Aorta (tissue), 5 donors: Measurements from ENCODE around the gene MAD1L1. TPM values are rescaled to one million over a fixed set of nuclear protein-coding genes. Genes with fewer than 3 reads are reported as not detected.
"Not testable (repeated sequence)": the region's sequence is repeated elsewhere in the genome, so short reads cannot be mapped to it uniquely, and the experiment has no call there.

ENCODE experiments used
- ATAC-seq: fragments of 200-7000 bp; cut with Tn5 transposase; one replicate; pipeline ENCODE4 v1.9.1; 2022; ENCODE audit warnings: moderate library complexity; ENCODE audit not compliant: low FRiP score
- DNase-seq, 2 donors: peaks; one replicate each; pipeline ENCODE4 v3.0.0-alpha.2; 2020
- H3K27ac ChIP-seq, 2 donors: one replicate each; pipeline ENCODE4 v1.5.1; 2013; ENCODE audit warnings: low read length in 2 of 2, mild to moderate bottlenecking in 2 of 2, moderate library complexity in 2 of 2, control low read depth in 1 of 2, inconsistent platforms in 1 of 2, low read depth in 1 of 2
- H3K27me3 ChIP-seq, 2 donors: one replicate each; pipeline ENCODE4 v1.6.1; 2013; ENCODE audit warnings: control low read depth in 1 of 2, low read length in 1 of 2, mild to moderate bottlenecking in 1 of 2, moderate library complexity in 1 of 2; ENCODE audit not compliant: insufficient read depth in 2 of 2, control insufficient read depth in 1 of 2
- H3K36me3 ChIP-seq, 2 donors: one replicate each; pipeline ENCODE4 v1.6.1; 2013; ENCODE audit warnings: control low read depth in 1 of 2, low read length in 1 of 2, mild to moderate bottlenecking in 1 of 2; ENCODE audit not compliant: insufficient read depth in 2 of 2, control insufficient read depth in 1 of 2
- H3K4me1 ChIP-seq, 2 donors: one replicate each; pipeline ENCODE4 v1.6.1; 2013; ENCODE audit warnings: low read length in 2 of 2, control low read depth in 1 of 2, mild to moderate bottlenecking in 1 of 2, moderate library complexity in 1 of 2; ENCODE audit not compliant: insufficient read depth in 2 of 2, control insufficient read depth in 1 of 2
- H3K4me3 ChIP-seq, 2 donors: one replicate each; pipeline ENCODE4 v1.5.1; 2013; ENCODE audit warnings: low read length in 2 of 2, control low read depth in 1 of 2, mild to moderate bottlenecking in 1 of 2
- H3K9me3 ChIP-seq: one replicate; pipeline ENCODE4 v1.6.1; 2013; ENCODE audit warnings: mild to moderate bottlenecking, low read length; ENCODE audit not compliant: control insufficient read depth
- WGBS, 2 donors: extraction: QIAGEN DNeasy Blood & Tissue Kit; methylation state at CpG; one replicate each; pipeline ENCODE4 v1.1.7; 2013; 5-methylcytosine and 5-hydroxymethylcytosine counted together
- intact Hi-C, 2 donors: fragments of 100-400 bp; cut with DNase I; formaldehyde crosslinking; loops; one replicate each; pipeline versions ENCODE4 v1.14.2 to v1.15.0; 2022
- polyA plus RNA-seq, 2 donors: library from polyadenylated mRNA; stranded (reverse); fragments of 200-250 nt; gene quantifications; one replicate each; pipeline ENCODE4 v1.2.3, GENCODE V29; 2013
- total RNA-seq, 2 donors: library from RNA; stranded (reverse); fragmentation: NEBNext Ultra II Directional; extraction: Animal tissue kit (Norgen Biotek cat#: 25700); gene quantifications; one replicate each; pipeline ENCODE4 v1.2.1, GENCODE V29; 2021
- donor health status: healthy with polysubstance abuse.
- donor health status: Bipolar disorder and iron deficiency.
- donor health status: DM: no; HTN: no; CAD: no.
- donor health status: DM: no; HTN: no; CAD: no.
- donor health status: DM: yes; HTN: yes; CAD: no.

MAD1L1 gene
- total and polyA plus RNA-seq, 4 donors = 14.8 to 35.8 (median 20.2) TPM

DNA sequence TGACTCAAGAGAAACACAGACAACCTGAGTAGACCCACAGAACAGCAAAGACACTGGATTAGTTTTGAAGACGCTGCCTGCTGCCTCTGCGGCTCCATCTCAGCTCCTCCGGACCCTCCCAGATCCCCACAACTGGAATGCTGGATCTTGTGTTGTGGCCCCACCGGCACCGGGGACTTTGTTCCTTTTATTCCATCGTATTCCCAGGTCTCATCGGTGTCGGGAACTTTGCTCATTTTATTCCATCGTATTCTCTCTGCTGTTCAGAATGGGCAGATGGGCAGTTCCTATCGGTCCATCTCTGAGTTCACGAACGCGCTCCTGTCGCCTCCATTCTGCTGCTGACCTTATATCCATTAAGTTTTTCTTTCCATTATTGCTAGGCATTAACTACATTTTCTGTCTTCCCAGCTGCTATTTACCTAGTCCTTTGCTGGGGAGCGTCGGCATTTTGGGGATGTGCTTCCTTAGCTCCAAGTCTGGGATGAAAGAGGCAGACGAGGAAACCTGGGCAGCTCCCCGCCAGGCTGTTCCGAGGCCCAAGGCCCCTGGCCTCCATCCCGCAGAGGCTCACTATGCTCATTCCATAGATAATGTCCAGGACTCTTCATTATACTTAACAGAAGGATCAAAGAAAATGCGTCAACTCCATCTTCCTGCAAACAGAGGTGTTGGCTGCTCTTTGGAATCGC lies 192.4 kb downstream of the MAD1L1 start:
- H3K27ac ChIP-seq = no peak overlapping the region
- no peaks in the 10 kb centered on the region for H3K36me3 ChIP-seq
- H3K27me3 ChIP-seq = no peaks in the 10 kb centered on the region
- ATAC-seq (no peak), DNase-seq (peak; percentile 18 to 62)
- WGBS, 2 donors = 97% methylated on average over 22 of the region's 22 CpGs
- no peaks in the 10 kb centered on the region for H3K4me1 ChIP-seq
- H3K9me3 ChIP-seq = no peaks in the 10 kb centered on the region
- no peak overlapping the region for H3K4me3 ChIP-seq
- intact Hi-C loops = no loop called here

DNA sequence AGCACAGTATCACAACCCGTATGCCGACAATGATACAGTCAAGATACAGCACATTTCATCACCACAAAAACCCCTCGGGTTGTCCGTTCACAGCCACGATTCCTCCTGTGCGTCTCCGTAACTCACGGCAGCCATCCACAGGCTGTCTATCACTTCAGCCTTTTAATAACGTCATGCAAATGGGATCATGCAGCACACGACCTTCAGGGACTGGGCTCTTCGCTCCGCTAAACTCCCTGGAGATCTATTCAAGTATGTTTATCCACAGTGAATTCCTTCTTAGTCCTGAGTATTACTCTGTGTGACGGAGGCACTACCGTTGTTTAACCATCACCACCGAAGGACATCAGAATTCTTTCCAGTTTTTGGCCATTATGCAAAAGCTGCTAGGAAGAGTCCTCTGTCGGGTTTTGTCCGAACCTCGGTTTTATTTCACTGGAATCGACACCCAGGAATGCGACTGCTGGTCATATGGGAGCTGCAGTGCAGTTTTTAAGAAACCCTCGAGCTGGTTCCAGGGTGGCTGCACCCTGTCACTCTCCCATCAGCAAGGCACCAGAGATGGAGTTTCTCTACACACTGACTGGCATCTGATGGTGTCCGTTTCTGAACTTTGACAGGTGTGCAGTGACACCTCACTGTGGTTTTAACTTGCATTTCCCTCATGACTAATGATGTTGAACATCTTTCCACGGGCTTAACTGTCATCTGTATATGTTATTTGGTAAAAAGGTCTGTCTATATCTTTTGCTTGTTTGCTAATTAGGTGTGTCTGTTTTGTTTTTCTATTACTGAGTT lies 193.6 kb downstream of the MAD1L1 start:
- DNase-seq = peak in 1 of 2 donors; percentile 51
- 66 to 85% methylated on average over 23 of the region's 23 CpGs for WGBS, 2 donors

GRCh38 chr7:2037808-2038522 lies 194.8 kb downstream of the MAD1L1 start:
- H3K4me1 ChIP-seq = no peaks in the 10 kb centered on the region
- H3K27me3 ChIP-seq = no peaks in the 10 kb centered on the region
- intact Hi-C loops = no loop called here
- peak; percentile 51 to 67 for DNase-seq
- 12 to 16% methylated on average over 13 of the region's 13 CpGs for WGBS, 2 donors
- no peak overlapping the region for H3K27ac ChIP-seq
- peak; percentile 51 for ATAC-seq
- no peaks in the 10 kb centered on the region for H3K9me3 ChIP-seq
- H3K4me3 ChIP-seq = no peak overlapping the region
- no peaks in the 10 kb centered on the region for H3K36me3 ChIP-seq

More for the DNA sequence above, 193.6 kb downstream of the MAD1L1 start:
- Histone ChIP-seq H3K9me3 (no peaks in the 10 kb centered on the region), H3K36me3 (no peaks in the 10 kb centered on the region), H3K27me3 (no peaks in the 10 kb centered on the region), H3K4me3 (no peak overlapping the region), H3K4me1 (no peaks in the 10 kb centered on the region), H3K27ac (no peak overlapping the region)
- no peak for ATAC-seq
- intact Hi-C loops = no loop called here

DNA sequence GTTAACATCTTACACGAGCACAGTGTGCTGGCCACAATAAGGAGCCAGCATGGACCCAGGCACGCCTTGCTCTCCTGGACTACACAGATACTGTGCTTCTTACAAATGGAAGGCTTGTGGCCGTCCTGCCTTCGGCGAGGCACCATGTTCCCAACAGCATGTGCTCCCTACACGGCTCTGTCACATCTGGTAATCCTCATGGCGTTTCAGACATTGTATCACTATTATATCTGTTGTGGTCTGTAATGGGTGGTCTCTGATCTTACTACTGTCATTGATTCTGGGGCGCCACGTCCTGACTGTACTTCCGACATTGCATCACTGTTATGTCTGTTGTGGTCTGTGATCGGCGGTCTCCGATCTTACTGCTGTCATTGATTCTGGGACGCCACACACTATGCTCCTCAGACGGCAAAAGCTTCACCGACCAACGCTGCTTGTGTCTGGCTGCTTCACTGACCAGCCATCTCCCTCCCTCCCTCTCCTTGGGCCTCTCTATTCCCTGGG lies 195.4 kb downstream of the MAD1L1 start:
- Histone ChIP-seq H3K4me3 (no peak overlapping the region), H3K27me3 (no peaks in the 10 kb centered on the region), H3K27ac (no peak overlapping the region), H3K9me3 (no peaks in the 10 kb centered on the region), H3K36me3 (no peaks in the 10 kb centered on the region), H3K4me1 (no peaks in the 10 kb centered on the region)
- WGBS, 2 donors = 37 to 41% methylated on average over 17 of the region's 17 CpGs
- intact Hi-C loops = no loop called here
- peak; percentile 41 to 72 for DNase-seq
- ATAC-seq = peak; percentile 23

GRCh38 chr7:2036786-2037185 lies 196.0 kb downstream of the MAD1L1 start:
- peak; percentile 35 to 44 for DNase-seq
- H3K27me3 ChIP-seq = no peaks in the 10 kb centered on the region
- no peak overlapping the region for H3K4me3 ChIP-seq
- intact Hi-C loops = no loop called here
- no peaks in the 10 kb centered on the region for H3K4me1 ChIP-seq
- no peaks in the 10 kb centered on the region for H3K36me3 ChIP-seq
- H3K27ac ChIP-seq = no peak overlapping the region
- no peaks in the 10 kb centered on the region for H3K9me3 ChIP-seq
- WGBS, 2 donors = 92 to 94% methylated on average over 20 of the region's 20 CpGs
- no peak for ATAC-seq

DNA sequence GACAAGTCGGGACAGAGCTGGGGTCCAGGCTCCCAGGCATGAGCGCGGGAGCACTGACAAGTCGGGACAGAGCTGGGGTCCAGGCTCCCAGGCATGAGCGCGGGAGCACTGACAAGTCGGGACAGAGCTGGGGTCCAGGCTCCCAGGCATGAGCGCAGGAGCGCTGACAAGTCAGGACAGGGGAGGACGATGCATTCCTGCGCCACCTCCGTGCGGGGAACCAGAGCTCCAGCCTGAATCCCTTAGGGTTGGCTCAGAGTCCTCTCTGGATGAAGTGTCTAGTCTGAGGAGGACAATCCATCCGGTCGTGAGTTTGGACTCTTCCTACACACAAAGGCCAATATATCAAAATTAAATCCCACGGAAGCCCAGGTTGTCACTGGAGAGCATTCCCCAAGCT lies 196.5 kb downstream of the MAD1L1 start:
- H3K27me3 ChIP-seq, intact Hi-C loops, H3K36me3 ChIP-seq, H3K9me3 ChIP-seq, H3K4me1 ChIP-seq, H3K4me3 ChIP-seq, H3K27ac ChIP-seq, ATAC-seq: not testable (repeated sequence)
- WGBS, 2 donors = 95 to 98% methylated on average over 12 of the region's 16 CpGs
- peak in 1 of 2 donors; percentile 70 for DNase-seq

- ATAC-seq = no peak
- no peaks in the 10 kb centered on the region for H3K36me3 ChIP-seq
- intact Hi-C loops = no loop called here
- DNase-seq = peak; percentile 37 to 47
- H3K4me3 ChIP-seq = no peak overlapping the region
- no peaks in the 10 kb centered on the region for H3K27me3 ChIP-seq
- H3K4me1 ChIP-seq = no peaks in the 10 kb centered on the region
- H3K27ac ChIP-seq = no peak overlapping the region
- WGBS, 2 donors = 58 to 68% methylated on average over 20 of the region's 20 CpGs
- H3K9me3 ChIP-seq = no peaks in the 10 kb centered on the region
These were observed 198.2 kb downstream of the MAD1L1 start for GRCh38 chr7:2034291-2035201.

- no peaks in the 10 kb centered on the region for H3K27me3 ChIP-seq
- intact Hi-C loops = no loop called here
- no peak for ATAC-seq
- no peaks in the 10 kb centered on the region for H3K9me3 ChIP-seq
- H3K4me1 ChIP-seq = no peaks in the 10 kb centered on the region
- DNase-seq = no peak
- no peak overlapping the region for H3K4me3 ChIP-seq
- H3K27ac ChIP-seq = no peak overlapping the region
- 97% methylated on average over 13 of the region's 13 CpGs for WGBS, 2 donors
- H3K36me3 ChIP-seq = no peaks in the 10 kb centered on the region
These were observed 199.1 kb downstream of the MAD1L1 start for GRCh38 chr7:2033586-2034135.
